Measurements from ENCODE around the gene NCBP1.
"Not testable (repeated sequence)": the region's sequence is repeated elsewhere in the genome, so short reads cannot be mapped to it uniquely, and the experiment has no call there.

The NCBP1 gene

GRCh38 chr9:97632985-97633858 is at the start of gene NCBP1, which contains the start of gene TSTD2:
Gene NCBP1, plus strand, starts transcription at chr9:97633821. Its CDS starts 61 bp downstream, at chr9:97633882.
Gene TSTD2, minus strand, starts transcription at chr9:97633368. Its CDS starts 5,806 bp downstream, at chr9:97627562.
- peak; percentile 96 for DNase-seq

- DNase-seq, result not testable (repeated sequence)
These were observed 48.8 kb upstream of the NCBP1 start for GRCh38 chr9:97584778-97585177.

- not testable (repeated sequence) for DNase-seq
These were observed 46.7 kb upstream of the NCBP1 start for GRCh38 chr9:97586909-97587308.

GRCh38 chr9:97591535-97591934 is 42.1 kb upstream of the NCBP1 start:
- no peak for DNase-seq

GRCh38 chr9:97592126-97592525 is 41.5 kb upstream of the NCBP1 start:
- no peak for DNase-seq

- no peak for DNase-seq
These were observed 39.7 kb upstream of the NCBP1 start for GRCh38 chr9:97593960-97594359.

GRCh38 chr9:97594381-97594921 is 39.2 kb upstream of the NCBP1 start:
- no peak for DNase-seq

- DNase-seq, result no peak
These were observed 36.7 kb upstream of the NCBP1 start for GRCh38 chr9:97596906-97597305.

- peak; percentile 74 to 77 for DNase-seq
These were observed 34.9 kb upstream of the NCBP1 start for GRCh38 chr9:97598461-97599288.

- no peak for DNase-seq
These were observed 34.2 kb upstream of the NCBP1 start for GRCh38 chr9:97599314-97599846.

- DNase-seq, result no peak
These were observed 32.9 kb upstream of the NCBP1 start for GRCh38 chr9:97600531-97601227.

- DNase-seq, result no peak
These were observed 32.3 kb upstream of the NCBP1 start for GRCh38 chr9:97601228-97601898.

GRCh38 chr9:97602430-97602829 is 31.2 kb upstream of the NCBP1 start:
- no peak for DNase-seq

GRCh38 chr9:97604901-97605645 is 28.5 kb upstream of the NCBP1 start:
- no peak for DNase-seq

- peak; percentile 47 to 56 for DNase-seq
These were observed 18.1 kb upstream of the NCBP1 start for GRCh38 chr9:97615439-97616072.

GRCh38 chr9:97617939-97618416 is 15.6 kb upstream of the NCBP1 start:
- no peak for DNase-seq

- DNase-seq, result not testable (repeated sequence)
These were observed 13.6 kb upstream of the NCBP1 start for GRCh38 chr9:97620063-97620462.

GRCh38 chr9:97622483-97622882 is 11.1 kb upstream of the NCBP1 start:
- not testable (repeated sequence) for DNase-seq

- no peak for DNase-seq
These were observed 9.7 kb upstream of the NCBP1 start for GRCh38 chr9:97623946-97624345.

GRCh38 chr9:97625620-97626019 is 8.0 kb upstream of the NCBP1 start:
- no peak for DNase-seq
